Activated CD8-positive, alpha-beta memory T cell treated with anti-CD3 and anti-CD28 coated beads for 36 hours (primary cell): ENCODE results near the gene CD47. TPM values are rescaled to one million over a fixed set of nuclear protein-coding genes. Genes with fewer than 3 reads are reported as not detected.

ENCODE experiments used
- CTCF ChIA-PET: fragments of 350-600 bp; sonication (Branson Sonifier 250); formaldehyde crosslinking; loops from one replicate; lab custom pipeline; 2021; ENCODE audit warnings: antibody characterized with exemption; lab: Charles Lee
- POLR2A ChIA-PET: fragments of 350-600 bp; sonication (Branson Sonifier 250); formaldehyde crosslinking; loops from one replicate; lab custom pipeline; 2021; ENCODE audit warnings: antibody characterized with exemption; lab: Charles Lee
- total RNA-seq, 2 experiments: library from RNA; stranded (reverse); gene quantifications; one replicate each; pipeline ENCODE4 v1.2.3, GENCODE V29; 2021

The CD47 gene
- total RNA-seq, 2 experiments from 2014 or later, result 107 to 108 TPM

GRCh38 chr3:108098003-108098370, 7.2 kb upstream of the CD47 start:
- ChIA-PET POLR2A (no interaction called here), CTCF (no interaction called here)

- POLR2A ChIA-PET, result no interaction called here
These were observed 6.6 kb upstream of the CD47 start for GRCh38 chr3:108097322-108098002.

GRCh38 chr3:108096532-108097321, 5.9 kb upstream of the CD47 start:
- ChIA-PET POLR2A (no interaction called here), CTCF (no interaction called here)

More at GRCh38 chr3:108097322-108098002, 6.6 kb upstream of the CD47 start:
- CTCF ChIA-PET, result no interaction called here

- CTCF ChIA-PET, result no interaction called here
- POLR2A ChIA-PET, result no interaction called here
These were observed 2.8 kb upstream of the CD47 start for GRCh38 chr3:108093616-108094015.

GRCh38 chr3:108093021-108093420, 2.2 kb upstream of the CD47 start:
- POLR2A ChIA-PET, result no interaction called here
- CTCF ChIA-PET, result interaction anchor here (1.3 kb wide), 1 partner anchor 8 kb away, joined by 4 read pairs; no protein-coding TSS in a partner anchor

GRCh38 chr3:108092501-108092900, 1.7 kb upstream of the CD47 start:
- ChIA-PET POLR2A (interaction anchor here (1.9 kb wide), 1 partner anchor 33 kb away, joined by 10 read pairs; no protein-coding TSS in a partner anchor), CTCF (interaction anchor here (1.3 kb wide), 2 partner anchors 8 to 26 kb away, joined by 3 to 4 read pairs; no protein-coding TSS in a partner anchor)

- ChIA-PET CTCF (interaction anchor here (1.3 kb wide), 1 partner anchor 26 kb away, joined by 3 read pairs; no protein-coding TSS in a partner anchor), POLR2A (interaction anchor here (0.6 to 1.9 kb wide), 2 partner anchors 34 to 660 kb away, joined by 3 to 10 read pairs; no protein-coding TSS in a partner anchor)
These were observed 843 bp upstream of the CD47 start for GRCh38 chr3:108091498-108092250.

GRCh38 chr3:108090049-108090700, 656 bp downstream of the CD47 start:
- POLR2A ChIA-PET, result interaction anchor here (0.6 to 2.6 kb wide), 11 partner anchors 10 to 253 kb away, joined by 3 to 31 read pairs (median 5); no protein-coding TSS in a partner anchor

GRCh38 chr3:108089579-108089978, 1.3 kb downstream of the CD47 start:
- CTCF ChIA-PET, result interaction anchor here (0.7 to 2.3 kb wide), 4 partner anchors 10 to 162 kb away, joined by 3 to 13 read pairs (median 4); no protein-coding TSS in a partner anchor
- POLR2A ChIA-PET, result interaction anchor here (0.6 to 2.6 kb wide), 12 partner anchors 9 to 253 kb away, joined by 3 to 31 read pairs (median 4); no protein-coding TSS in a partner anchor

More at GRCh38 chr3:108090049-108090700, 656 bp downstream of the CD47 start:
- CTCF ChIA-PET, result interaction anchor here (0.7 to 2.3 kb wide), 3 partner anchors 10 to 163 kb away, joined by 3 to 13 read pairs (median 3); no protein-coding TSS in a partner anchor

GRCh38 chr3:108088697-108089096, 2.1 kb downstream of the CD47 start:
- POLR2A ChIA-PET, result interaction anchor here (0.7 to 2.6 kb wide), 6 partner anchors 29 to 44 kb away, joined by 3 to 31 read pairs (median 8); no protein-coding TSS in a partner anchor
- CTCF ChIA-PET, result interaction anchor here (0.5 to 2.3 kb wide), 4 partner anchors 19 to 238 kb away, joined by 3 to 13 read pairs (median 4); no protein-coding TSS in a partner anchor

- POLR2A ChIA-PET, result interaction anchor here (2.4 to 2.6 kb wide), 2 partner anchors 39 to 43 kb away, joined by 11 to 31 read pairs; no protein-coding TSS in a partner anchor
- CTCF ChIA-PET, result interaction anchor here (0.5 to 2.3 kb wide), 4 partner anchors 19 to 238 kb away, joined by 3 to 13 read pairs (median 4); no protein-coding TSS in a partner anchor
These were observed 2.7 kb downstream of the CD47 start for GRCh38 chr3:108088146-108088545.

- POLR2A ChIA-PET, result no interaction called here
- CTCF ChIA-PET, result interaction anchor here (1.7 kb wide), 1 partner anchor 159 kb away, joined by 3 read pairs; no protein-coding TSS in a partner anchor
These were observed 4.2 kb downstream of the CD47 start for GRCh38 chr3:108086653-108087052.

GRCh38 chr3:108085810-108086350, 5.0 kb downstream of the CD47 start:
- CTCF ChIA-PET, result interaction anchor here (1.6 to 1.7 kb wide), 2 partner anchors 12 to 158 kb away, joined by 3 to 5 read pairs; no protein-coding TSS in a partner anchor
- POLR2A ChIA-PET, result interaction anchor here (0.7 kb wide), 1 partner anchor 20 kb away, joined by 3 read pairs; no protein-coding TSS in a partner anchor

- ChIA-PET CTCF (interaction anchor here (1.6 to 1.7 kb wide), 2 partner anchors 11 to 158 kb away, joined by 3 to 5 read pairs; no protein-coding TSS in a partner anchor), POLR2A (interaction anchor here (0.7 kb wide), 1 partner anchor 20 kb away, joined by 3 read pairs; no protein-coding TSS in a partner anchor)
These were observed 5.5 kb downstream of the CD47 start for GRCh38 chr3:108085370-108085769.

GRCh38 chr3:108079877-108080276, 11.0 kb downstream of the CD47 start:
- CTCF ChIA-PET, result interaction anchor here (1.1 kb wide), 1 partner anchor 10 kb away, joined by 3 read pairs; no protein-coding TSS in a partner anchor
- POLR2A ChIA-PET, result interaction anchor here (0.6 to 0.8 kb wide), 2 partner anchors 10 to 761 kb away, joined by 3 read pairs; no protein-coding TSS in a partner anchor

- CTCF ChIA-PET, result no interaction called here
- POLR2A ChIA-PET, result no interaction called here
These were observed 11.8 kb downstream of the CD47 start for GRCh38 chr3:108079043-108079442.

GRCh38 chr3:108076564-108076963, 14.3 kb downstream of the CD47 start:
- CTCF ChIA-PET, result no interaction called here
- POLR2A ChIA-PET, result no interaction called here
